Thyroid gland (tissue), 4 donors: Measurements from ENCODE around the gene ABCD1.
"Not testable (repeated sequence)": the region's sequence is repeated elsewhere in the genome, so short reads cannot be mapped to it uniquely, and the experiment has no call there.

Experiments
- CTCF ChIP-seq, 6 experiments: fragments of 200-600 bp in 3 of 6; fragments of 450-650 bp in 3 of 6; sonication (generic) in 3 of 6; IDR thresholded peaks; one replicate each; pipeline ENCODE4 v1.5.1; 2016 to 2019; ENCODE audit warnings: antibody characterized with exemption in 6 of 6, mild to moderate bottlenecking in 2 of 6, inconsistent platforms in 1 of 6, moderate library complexity in 1 of 6
- POLR2A ChIP-seq, 2 donors: fragments of 450-650 bp; IDR thresholded peaks; one replicate each; pipeline ENCODE4 v1.6.1; 2017; ENCODE audit warnings: antibody characterized with exemption in 2 of 2, mild to moderate bottlenecking in 2 of 2, moderate library complexity in 1 of 2

DNA sequence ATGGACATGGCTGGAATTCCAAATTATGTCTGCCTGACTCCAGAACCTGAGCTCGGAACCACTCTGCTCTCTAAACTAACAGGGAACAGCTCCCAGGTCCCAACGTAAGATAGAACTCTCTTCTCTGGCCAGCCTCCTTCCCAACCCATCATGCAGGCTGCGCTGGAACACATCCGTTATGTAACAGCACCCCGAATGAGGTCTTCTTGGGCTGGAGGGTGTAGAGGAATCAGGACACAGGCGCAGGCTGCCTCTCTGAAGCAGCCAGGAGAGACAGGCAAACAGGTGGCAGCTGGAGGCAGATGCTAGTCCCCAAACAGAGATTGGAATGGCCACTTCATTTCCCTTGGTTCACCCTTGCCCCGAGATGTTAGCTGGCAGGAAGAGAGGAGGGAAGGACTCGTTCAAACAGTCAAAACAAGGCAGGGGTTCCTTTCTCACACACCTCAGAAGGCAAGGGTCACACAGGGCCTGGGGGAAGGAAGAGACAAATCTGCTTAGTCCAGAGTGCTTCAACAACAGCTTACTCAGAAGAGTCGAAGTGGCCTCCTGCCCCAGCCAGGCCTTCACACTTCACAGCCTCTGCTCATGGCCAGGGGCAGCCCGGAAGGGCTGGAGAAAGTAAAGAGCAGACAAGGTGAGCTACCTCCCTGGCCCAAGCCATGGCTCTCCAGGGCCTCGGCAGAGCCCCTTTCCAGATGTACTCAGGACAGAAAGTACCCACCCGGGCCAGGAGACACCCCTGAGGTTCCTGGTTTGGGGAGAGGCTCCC is 19.8 kb upstream of the ABCD1 start:
- not testable (repeated sequence) for TF ChIP-seq CTCF, POLR2A (IDR thresholded peaks at IDR 0.05)
